GM18511 (cell line): ENCODE measurements around the gene NTMT1.

Source experiments
- ATAC-seq: cut with Tn5 transposase; IDR thresholded peaks from one replicate; pipeline ENCODE4 v1.9.1; 2021; ENCODE audit warnings: mild to moderate bottlenecking, moderate library complexity; ENCODE audit not compliant: unreplicated experiment

Gene NTMT1

DNA sequence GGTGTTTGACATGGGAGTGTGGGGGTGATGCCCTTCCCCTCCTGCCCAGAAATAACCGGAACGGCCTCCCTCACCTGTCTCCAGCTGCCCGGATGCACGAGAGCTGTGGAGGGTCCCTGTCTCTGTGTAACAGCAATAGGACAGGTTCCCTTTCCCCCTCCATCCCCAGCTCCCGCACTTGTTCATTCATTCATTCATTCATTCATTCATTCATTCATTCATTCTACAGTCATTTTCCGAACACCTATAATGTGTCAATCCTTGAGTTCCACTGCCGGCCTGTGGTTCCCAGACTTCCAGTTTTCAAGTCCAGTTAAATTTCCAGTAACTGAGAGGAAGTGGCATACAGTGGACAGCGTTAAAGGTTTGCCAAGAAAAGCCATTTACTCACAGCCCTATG is 46.7 kb downstream of the NTMT1 start:
- ATAC-seq = no peak

DNA sequence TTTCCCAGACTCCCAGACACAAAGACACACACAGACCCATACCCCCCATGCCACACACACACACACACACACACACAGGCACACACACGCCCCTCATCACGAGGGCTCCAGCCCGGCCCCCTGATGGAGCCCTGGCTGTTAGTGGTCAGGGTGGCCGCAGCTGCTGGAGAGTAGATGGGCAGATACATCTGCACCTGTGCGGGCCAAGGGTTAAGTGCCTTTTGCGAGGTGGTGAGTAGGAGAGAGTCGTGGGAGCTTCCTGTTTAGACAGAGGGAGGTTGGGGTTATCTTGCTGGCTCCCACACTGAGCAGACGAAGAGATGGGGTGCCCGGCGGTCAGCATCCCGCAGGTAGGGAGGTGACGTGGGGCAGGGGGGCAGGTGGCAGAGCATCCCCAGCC is 47.6 kb downstream of the NTMT1 start:
- no peak for ATAC-seq

DNA sequence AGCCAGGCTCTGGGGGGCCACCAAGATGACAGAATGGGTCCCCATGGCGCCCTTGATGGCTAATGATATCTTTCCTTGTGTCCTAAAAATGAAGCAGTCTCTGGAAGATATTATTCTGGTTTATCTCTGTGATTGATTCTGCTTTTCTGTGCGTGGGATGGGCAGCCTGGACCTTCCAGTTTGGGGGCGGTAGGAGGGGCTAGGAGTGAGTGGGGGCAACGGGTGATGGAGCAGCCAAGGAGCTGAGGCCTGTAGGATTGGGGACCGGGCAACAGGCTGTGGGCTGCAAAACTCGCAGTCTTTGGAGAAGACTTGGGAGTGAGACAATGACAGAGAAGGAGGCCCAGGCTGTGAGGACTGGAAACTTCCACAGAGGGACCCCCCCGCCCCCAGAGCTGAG is 48.3 kb downstream of the NTMT1 start:
- no peak for ATAC-seq

DNA sequence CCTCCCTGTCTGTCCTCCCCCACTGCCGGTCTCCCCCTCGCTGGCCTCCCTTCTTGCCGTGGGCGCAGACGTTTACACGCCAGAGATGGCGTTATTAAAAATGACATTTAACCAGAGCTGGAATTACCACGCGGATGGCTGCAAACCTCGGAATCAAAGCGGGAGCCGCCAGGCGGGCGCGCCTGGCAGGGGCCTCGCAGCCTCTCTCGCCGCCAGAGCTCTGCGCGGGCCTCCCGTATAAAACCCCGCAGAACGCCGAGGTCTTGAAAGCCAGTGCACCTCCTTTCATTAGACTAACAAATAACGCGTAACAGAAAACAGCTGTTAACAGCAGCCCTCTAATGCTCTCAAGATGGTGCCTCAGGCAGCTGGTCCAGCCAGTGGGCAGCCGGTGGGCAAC is 49.7 kb downstream of the NTMT1 start:
- no peak for ATAC-seq

DNA sequence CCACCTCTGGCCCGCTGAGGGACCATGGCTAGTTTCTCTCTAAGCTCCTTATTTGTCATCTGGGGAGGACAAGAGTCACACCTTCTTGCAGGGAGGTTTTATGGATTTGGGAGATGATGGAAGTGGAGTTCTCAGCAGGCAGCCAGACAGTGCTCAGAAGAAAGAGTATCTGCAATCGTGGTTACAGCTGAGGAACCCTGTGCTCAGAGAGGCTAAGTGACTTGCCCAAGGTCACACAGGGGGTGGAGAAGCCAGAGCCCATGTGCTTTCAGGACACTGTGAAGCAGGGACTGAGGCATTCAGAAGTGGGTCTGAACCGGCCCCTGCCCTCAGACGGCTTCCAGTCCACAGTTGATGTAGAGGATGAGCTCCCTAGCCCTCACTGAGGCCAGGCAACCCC is 50.3 kb downstream of the NTMT1 start:
- no peak for ATAC-seq

DNA sequence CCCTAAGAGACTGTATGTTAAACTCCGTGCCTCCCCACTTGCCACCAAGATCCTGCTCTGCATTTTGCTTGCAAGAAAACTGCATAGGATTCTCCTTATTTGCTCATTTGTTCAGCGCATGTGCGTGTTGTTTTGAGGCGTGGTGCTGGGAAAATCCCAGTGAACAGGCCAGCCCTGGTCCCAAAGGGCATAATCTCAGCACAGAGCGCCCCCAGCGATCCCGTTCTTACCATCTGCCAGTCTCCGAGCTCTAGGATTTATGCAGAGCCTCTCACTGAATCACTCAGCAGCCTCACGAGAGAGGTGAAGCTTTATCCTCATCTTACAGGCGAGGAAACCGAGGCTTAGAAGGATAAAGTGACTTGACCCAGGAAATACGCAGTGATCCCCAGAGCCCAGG is 51.0 kb downstream of the NTMT1 start:
- no peak for ATAC-seq

DNA sequence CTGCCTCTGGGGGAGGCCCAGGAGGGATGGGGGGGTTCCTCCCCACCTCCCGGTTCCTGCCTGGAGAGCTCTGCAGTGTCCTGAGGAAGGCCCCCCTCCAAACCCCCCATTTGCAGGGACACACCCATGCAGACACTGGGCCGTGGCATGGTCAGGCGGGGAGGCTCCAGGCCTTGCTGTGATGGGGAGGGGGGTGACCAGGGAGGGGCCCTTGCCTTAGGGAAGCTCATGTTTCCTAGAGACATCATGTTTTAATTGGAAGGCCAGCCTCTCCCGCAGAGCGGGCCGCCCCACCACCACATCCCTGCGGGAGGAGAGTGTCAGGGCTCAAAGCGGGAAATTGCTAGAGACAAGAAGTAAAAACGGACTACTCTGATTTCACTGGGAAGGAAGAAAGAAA is 51.5 kb downstream of the NTMT1 start:
- no peak for ATAC-seq

DNA sequence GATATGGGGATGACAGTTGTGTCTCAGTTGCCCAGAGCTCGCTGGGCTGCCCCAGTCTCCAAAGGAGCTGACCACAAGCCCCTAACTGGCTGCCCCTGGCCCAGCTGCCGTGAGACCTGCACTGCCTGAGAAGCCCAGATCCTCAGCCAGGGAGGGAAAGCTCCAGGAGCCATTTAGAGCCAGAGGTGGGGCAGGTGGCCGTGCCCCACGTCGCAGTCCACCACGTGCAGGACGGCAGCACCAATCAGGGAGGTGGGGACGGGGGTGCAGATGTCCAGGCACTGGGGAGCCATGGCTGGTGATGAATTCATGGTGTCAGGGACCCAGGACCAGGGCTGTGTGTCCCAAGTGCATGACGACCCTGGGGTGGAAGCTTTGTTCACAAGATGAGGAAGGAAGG is 52.9 kb downstream of the NTMT1 start:
- ATAC-seq = no peak

DNA sequence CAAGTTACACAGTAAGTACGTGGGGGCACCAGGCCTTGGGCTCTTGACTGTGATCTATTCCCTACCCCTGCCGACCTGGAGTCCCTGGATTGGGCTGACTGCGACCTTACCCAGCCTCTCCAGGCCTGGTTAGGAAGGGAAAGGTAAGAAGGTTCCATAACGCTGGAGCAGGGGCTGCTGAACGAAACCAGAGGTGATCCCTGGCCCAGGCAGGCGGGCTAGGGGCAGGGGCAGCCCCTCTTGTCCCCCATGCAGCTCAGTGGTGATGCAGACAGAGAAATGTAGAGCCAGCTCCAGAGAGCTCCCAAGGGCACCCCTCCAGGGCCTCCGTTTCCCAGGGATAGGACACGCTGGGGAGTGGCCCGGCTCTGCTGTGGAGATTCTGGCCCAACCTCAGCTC is 53.6 kb downstream of the NTMT1 start:
- ATAC-seq = no peak

DNA sequence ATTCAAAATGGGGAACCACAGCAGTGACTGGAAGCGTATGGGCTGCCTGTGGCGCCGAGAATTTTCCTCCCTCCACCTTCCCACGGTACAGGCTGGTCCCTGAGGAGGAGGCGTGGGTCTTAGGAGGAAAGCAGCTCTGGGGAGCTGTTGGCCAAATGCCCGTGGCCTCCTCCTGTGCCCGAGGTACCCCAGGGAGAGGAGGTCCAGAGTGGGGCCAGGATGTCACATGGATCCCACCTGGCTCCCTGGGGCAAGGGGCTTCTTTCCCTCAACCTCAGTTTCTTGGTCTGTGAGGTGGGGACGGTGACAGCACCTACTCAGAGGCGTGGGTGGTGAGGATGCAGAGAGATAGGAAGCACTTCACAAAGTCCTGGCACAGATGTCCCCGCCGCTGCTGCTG is 56.0 kb downstream of the NTMT1 start:
- ATAC-seq = no peak

DNA sequence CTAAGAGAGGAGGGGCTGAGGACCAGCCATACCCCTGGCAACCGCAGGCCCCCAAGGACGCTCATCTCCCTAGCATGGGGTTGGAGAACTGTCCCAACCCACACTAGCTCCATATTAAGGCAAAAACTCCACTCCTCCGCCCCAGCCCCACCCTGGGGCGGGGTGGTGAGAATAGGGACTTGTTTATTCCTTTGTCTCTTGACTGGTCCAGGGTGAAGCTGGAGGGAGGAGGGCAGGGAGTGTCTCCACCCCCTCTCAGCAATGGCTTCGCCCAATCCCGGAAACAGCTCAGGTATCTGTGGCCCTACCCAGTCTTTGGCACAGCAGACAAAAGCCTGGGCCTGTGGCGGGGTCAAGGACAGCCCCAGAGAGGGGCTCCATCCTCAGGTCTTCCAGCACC is 56.4 kb downstream of the NTMT1 start:
- ATAC-seq = no peak

DNA sequence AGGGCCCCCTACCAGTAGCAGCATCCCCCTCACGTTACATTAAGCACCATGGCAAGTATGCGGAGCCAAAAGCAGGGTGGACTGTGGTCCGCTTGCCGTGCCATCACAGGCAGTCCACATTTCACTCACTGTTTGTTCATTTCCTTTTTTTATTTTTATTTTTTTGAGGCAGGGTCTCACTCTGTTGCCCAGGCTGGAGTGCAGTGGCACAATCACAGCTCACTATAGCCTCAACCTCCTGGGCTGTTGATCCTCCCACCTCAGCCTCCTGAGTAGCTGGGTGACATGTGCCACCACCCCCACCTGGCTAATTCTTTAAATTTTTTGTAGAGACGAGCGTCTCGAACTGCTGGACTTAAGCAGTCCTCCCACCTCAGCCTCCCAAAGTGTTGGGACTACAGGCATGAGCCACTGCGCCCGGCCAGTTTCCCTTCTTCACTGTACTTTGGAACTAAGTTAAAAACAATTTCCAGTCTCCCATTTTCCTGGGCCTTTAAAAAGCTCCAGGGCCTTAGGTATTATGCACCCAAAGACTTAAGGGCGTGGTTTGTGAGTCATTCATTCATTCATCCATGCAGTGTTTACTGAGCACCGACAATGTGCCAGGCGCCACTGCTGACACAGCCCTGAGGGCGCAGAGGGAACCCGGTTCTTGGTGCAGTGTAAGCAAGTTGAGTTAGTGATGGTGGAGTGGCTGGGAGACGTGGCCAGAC is 59.4 kb downstream of the NTMT1 start:
- no peak for ATAC-seq
